ENCODE results near the gene RIPOR1.

The RIPOR1 gene

GRCh38 chr16:67555795-67556212 is 27.2 kb downstream of the RIPOR1 start:
- POLR2A ChIA-PET, result interaction anchor here (0.5 to 1.0 kb wide), 3 partner anchors 26 to 290 kb away, joined by 3 read pairs; no protein-coding TSS in a partner anchor
- TF ChIP-seq, protein P1, sequence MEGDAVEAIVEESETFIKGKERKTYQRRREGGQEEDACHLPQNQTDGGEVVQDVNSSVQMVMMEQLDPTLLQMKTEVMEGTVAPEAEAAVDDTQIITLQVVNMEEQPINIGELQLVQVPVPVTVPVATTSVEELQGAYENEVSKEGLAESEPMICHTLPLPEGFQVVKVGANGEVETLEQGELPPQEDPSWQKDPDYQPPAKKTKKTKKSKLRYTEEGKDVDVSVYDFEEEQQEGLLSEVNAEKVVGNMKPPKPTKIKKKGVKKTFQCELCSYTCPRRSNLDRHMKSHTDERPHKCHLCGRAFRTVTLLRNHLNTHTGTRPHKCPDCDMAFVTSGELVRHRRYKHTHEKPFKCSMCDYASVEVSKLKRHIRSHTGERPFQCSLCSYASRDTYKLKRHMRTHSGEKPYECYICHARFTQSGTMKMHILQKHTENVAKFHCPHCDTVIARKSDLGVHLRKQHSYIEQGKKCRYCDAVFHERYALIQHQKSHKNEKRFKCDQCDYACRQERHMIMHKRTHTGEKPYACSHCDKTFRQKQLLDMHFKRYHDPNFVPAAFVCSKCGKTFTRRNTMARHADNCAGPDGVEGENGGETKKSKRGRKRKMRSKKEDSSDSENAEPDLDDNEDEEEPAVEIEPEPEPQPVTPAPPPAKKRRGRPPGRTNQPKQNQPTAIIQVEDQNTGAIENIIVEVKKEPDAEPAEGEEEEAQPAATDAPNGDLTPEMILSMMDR (IDR thresholded peaks at IDR 0.05; ENCODE audit: insufficient read depth, low read length, missing control alignments), result no peak
- DNase-seq (ENCODE audit: low read depth, low spot score), result no peak
- CTCF ChIA-PET, result interaction anchor here (0.8 to 11.1 kb wide), 14 partner anchors 8 to 261 kb away, joined by 3 to 185 read pairs (median 3); partner anchors contain the start of genes C16orf86, CARMIL2, ENKD1 and GFOD2
- no peak overlapping the region for H3K4me3 ChIP-seq (ENCODE audit: low read depth, low read length)

DNA sequence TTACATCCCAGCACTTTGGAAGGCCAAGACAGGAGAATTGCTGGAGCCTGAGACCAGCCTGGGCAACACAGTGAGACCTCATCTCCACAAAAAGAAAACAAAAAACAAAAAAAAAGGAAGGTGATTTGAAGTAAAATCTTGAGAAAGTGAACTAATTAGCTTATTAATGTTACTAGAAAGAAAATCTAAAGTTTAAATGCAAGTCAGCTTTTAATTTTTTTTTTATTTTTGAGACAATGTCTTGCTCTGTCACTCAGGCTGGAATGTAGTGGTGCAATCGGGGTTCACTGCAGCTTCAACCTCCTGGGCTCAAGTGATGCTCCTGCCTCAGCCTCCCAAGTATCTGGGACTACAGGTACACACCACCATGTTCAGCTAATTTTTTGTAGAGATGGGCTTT is 30.2 kb downstream of the RIPOR1 start:
- POLR2A ChIA-PET, result no interaction called here
- TF ChIP-seq, protein P1 (IDR thresholded peaks at IDR 0.05; ENCODE audit: insufficient read depth, low read length, missing control alignments), result no peak
- no peak for DNase-seq (ENCODE audit: low read depth, low spot score)
- CTCF ChIA-PET, result interaction anchor here (1.7 to 11.1 kb wide), 3 partner anchors 11 to 109 kb away, joined by 4 to 185 read pairs (median 101); partner anchors contain the start of genes C16orf86 and ENKD1
- no peak overlapping the region for H3K4me3 ChIP-seq (ENCODE audit: low read depth, low read length)

- ChIA-PET POLR2A (interaction anchor here (1.3 to 2.7 kb wide), 2 partner anchors 11 to 31 kb away, joined by 3 to 17 read pairs; no protein-coding TSS in a partner anchor), CTCF (interaction anchor here (0.8 to 11.1 kb wide), 9 partner anchors 11 to 366 kb away, joined by 3 to 185 read pairs (median 19); partner anchors contain the start of genes C16orf86, CARMIL2, ENKD1 and RIPOR1)
Observed at GRCh38 chr16:67560827-67561342, 32.3 kb downstream of the RIPOR1 start.

DNA sequence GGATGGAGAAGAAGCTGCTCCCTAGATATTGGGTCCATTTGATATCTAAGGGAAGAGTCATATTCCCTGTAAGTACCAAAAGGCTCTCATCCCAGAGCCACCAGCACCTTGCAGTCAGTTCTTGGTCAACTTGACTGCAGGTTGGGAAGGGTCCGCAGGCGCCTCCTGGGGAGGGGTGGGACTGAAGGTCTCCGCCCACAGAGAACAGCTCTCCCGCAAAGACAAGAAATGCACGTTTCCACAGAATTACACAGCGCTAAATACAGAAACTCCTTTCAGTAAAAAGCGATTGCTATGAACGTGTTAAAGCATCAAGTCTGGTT is 32.8 kb downstream of the RIPOR1 start:
- peak overlapping the region; percentile 83 for H3K4me3 ChIP-seq (ENCODE audit: low read depth, low read length)
- TF ChIP-seq, protein P1 (IDR thresholded peaks at IDR 0.05; ENCODE audit: insufficient read depth, low read length, missing control alignments), result no peak
- no peak for DNase-seq (ENCODE audit: low read depth, low spot score)
- POLR2A ChIA-PET, result interaction anchor here (0.7 to 2.7 kb wide), 4 partner anchors 10 to 40 kb away, joined by 3 to 17 read pairs (median 3); no protein-coding TSS in a partner anchor
- CTCF ChIA-PET, result interaction anchor here (0.8 to 11.1 kb wide), 18 partner anchors 10 to 366 kb away, joined by 3 to 185 read pairs (median 8); partner anchors contain the start of genes C16orf86, CARMIL2, ENKD1 and RIPOR1

More at GRCh38 chr16:67560827-67561342, 32.3 kb downstream of the RIPOR1 start:
- DNase-seq (ENCODE audit: low read depth, low spot score), result no peak
- no peak overlapping the region; the same call in 1 of the 2 replicates for H3K4me3 ChIP-seq (ENCODE audit: low read depth, low read length)
- TF ChIP-seq, protein P1 (IDR thresholded peaks at IDR 0.05; ENCODE audit: insufficient read depth, low read length, missing control alignments), result no peak

DNA sequence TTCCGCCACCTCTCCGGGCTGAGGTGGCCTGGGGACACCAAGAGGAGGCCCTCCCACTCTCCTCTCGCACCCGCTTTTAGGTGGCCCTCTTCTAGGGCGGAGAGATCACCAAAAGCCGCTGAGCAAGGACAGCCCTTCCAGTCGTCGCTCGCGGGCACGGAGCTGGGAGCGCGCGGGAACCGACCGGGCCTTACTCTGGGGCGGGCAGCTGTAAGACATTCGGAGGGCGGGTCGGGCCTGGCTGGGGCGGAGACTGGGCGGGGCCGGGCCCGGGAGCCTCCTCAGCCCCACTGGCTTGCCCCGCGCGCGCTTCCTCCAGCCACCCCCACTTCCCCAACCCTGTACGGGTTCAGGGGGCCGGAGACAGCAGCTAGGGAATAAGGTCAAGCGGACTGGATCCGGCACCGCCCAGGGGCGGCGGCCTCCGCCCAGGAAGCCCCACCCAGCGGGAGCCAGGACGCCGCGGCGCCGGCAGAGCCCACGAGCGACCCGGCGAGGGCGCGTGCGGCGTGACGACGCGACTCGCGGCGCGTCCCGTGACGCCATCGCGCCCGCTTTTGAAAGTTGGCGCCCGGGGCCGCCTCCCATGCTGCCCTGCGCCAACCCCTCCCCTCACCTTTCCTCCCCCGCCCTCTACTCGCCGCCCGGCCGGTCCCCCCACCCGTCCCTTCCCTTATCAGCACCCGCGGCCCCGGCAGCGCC is 33.3 kb downstream of the RIPOR1 start:
- no peak for DNase-seq (ENCODE audit: low read depth, low spot score)
- POLR2A ChIA-PET, result interaction anchor here (0.7 to 2.7 kb wide), 9 partner anchors 9 to 105 kb away, joined by 3 to 17 read pairs (median 3); partner anchors contain the start of genes ACD, C16orf86 and ENKD1
- TF ChIP-seq, protein P1 (IDR thresholded peaks at IDR 0.05; ENCODE audit: insufficient read depth, low read length, missing control alignments), result no peak
- H3K4me3 ChIP-seq (ENCODE audit: low read depth, low read length), result peak overlapping the region; percentile 83
- CTCF ChIA-PET, result interaction anchor here (0.6 to 11.1 kb wide), 35 partner anchors 10 to 365 kb away, joined by 3 to 185 read pairs (median 5); partner anchors contain the start of genes ACD, C16orf86, CARMIL2 and ENKD1

Measured in AG04449 (cell line).